ENCODE measurements around the gene FCHO2.

- TF ChIP-seq CTCF (IDR thresholded peaks at IDR 0.05; ENCODE audit: low read depth, low read length, poor library complexity, severe bottlenecking) (no peak), EZH2phosphoT487 (IDR thresholded peaks at IDR 0.05; ENCODE audit: borderline replicate concordance, low read length) (no peak)
These were observed 63.1 kb downstream of the FCHO2 start for GRCh38 chr5:73018892-73019291.

Measured in DOHH2 (cell line).